HK-2 (cell line): ENCODE results near the gene OBSL1.
A peak's percentile ranks its signal among the peaks of the same experiment; 100 is the strongest.

ENCODE experiments used
- DNase-seq: peaks from one replicate; pipeline ENCODE4 v3.0.0-alpha.2; 2018; ENCODE audit not compliant: unreplicated experiment

The OBSL1 gene

DNA sequence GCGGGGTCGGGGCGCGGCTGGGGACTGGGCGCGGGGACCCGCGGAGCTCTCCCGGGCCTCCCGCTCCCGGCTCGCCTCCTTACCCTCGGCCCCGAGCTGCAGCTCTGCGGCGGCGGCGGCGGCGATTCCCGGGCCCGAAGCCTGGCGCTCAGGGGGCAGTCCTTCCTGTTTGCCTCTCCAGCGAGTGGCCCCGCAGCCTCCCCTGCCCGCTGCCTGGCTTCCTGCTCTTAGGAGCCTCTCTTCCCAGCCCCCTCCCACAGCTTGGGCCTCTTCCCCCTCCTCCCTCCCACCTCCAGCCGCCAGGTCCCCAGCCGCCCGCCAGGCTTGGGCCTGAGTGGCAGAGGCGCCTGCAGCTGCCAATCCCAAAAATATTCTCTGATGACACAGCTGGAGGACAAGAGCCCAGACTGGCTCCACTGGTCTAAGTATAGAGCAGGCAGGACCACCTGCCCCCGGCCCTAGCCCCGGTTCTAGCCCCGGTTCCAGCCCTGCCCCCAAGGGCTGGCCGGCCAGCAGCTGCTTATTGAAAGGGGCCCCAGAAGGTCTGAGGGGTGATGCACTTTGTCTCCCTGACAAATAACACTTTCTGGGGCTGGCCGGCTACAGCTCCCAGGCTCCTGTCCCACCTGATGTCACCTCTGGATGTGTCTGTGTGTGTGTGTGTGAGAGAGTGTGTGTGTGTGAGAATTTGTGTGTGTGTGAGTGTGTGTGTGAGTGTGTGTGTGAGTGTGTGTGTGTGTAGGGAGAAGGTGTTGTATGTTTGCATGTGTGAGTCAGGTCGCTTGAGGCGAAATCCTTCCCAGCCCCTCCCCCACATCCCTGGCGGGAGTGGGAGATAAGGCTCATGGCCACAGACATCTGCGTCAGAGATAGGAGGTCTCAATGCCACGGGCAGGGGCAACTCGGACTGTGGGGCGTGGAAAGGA lies at the start of gene OBSL1:
OBSL1 (minus strand) TSS at position 229 of the 926 bp plus-strand sequence. CDS start 307 bp downstream, outside the sequence.
- peak; percentile 84 for DNase-seq

DNA sequence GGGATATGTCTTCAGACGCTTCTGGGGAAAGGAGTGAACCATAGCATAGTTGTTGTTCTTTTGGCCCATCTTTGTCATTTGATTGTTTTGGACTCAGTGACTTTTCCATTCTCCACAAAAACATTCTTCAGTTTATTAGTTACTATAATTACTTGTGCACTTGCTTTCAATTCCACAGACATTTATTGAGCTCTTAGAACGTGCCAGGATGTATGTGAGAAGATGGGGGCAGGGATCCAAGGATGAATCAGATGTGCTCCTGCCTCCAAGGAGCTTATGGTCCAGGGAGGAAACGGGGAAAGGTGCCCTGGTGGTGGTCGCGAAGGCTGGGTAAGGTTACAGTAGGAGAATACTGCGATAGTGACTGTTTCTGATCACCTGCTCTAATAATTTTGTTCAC lies 49.2 kb upstream of the OBSL1 start:
- no peak for DNase-seq

DNA sequence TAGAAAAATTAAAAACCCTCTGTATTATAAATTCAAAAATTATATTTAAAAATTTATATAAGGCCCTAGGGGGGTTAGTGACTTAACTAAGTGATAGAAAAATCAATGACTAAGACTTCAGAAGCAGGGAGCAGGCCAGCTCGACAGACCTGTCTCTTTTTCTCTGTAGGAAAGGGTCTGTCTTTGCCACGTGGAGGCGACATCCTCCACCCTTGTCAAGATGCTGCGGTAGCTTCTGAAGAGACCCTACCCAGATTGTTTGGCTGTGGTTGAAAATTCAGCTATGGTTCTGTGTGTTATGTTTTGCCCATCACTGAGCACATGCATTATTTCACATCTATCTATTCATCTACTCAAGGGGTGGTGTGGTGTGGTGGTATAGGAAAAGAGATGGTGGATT lies 47.9 kb upstream of the OBSL1 start:
- DNase-seq: no peak

DNA sequence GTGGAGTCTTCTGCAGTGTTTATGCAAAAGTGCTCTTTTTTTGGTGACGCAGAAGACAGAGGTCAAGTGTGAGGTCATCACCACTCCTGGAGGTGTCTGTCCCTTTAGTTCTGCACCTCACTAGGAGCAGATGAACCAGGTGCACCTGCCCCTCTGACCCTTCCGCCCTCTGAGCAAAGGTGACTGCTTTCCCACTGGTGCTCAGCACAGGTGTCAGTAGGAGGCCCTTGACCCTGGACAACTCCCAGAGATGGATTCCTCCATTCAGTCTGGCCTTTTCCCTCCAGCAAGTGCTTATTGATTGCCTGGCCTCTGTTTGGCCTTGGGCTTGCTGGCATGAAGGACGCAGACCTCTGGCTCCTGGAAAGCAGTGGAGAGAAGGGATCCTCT lies 47.4 kb upstream of the OBSL1 start:
- no peak for DNase-seq

DNA sequence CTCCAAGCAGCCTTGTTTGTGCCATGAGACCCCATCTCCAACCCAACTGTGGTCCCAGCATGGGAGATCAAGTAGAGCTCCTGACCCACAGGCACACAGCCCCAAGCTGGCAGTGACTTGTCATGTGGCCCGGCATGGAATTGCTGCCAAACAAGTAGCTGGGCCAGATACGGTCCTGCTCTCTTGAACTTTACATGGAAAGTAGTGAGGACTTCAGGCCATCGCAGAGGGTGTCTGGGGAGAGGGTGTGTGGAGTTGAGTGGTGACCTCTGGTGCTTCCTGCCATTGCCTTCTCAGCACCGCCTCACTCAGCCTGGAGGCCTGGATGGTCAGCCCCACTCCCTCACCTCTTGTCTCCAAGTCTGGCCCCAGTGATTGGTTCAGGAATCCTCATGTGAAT lies 45.2 kb upstream of the OBSL1 start:
- DNase-seq: no peak

DNA sequence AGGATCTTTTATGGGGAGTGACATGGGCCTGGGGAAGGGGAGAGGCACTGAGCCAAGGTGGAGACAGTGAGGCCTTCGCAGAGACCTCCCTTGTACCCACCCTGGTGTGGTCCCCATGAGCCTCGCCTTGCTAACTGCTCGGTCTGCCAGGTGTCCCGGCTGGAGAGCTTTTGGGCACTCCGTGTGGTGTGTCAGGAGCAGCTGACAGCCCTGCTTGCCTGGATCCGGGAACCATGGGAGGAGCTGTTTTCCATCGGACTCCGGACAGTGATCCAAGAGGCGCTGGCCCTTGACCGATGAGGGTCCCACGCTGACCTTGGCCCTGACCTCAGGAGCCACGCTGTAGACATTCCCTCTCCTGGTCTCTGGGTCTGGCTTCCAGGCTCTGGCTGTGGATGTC lies 44.6 kb upstream of the OBSL1 start:
- no peak for DNase-seq

DNA sequence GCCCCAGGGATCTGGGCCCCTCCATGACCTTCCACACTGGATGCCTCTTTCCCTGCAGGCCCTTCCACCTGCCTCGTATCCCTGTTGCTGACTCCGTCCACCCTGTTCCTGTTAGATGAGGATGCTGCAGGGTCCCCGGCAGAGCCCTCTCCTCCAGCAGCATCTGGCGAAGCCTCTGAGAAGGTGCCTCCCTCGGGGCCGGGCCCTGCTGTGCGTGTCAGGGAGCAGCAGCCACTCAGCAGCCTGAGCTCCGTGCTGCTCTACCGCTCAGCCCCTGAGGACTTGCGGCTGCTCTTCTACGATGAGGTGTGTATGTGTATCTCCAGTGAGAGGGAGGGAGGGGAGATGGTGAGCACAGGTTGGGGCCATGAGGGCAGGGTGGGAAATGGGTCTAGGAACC lies 43.7 kb upstream of the OBSL1 start:
- no peak for DNase-seq

DNA sequence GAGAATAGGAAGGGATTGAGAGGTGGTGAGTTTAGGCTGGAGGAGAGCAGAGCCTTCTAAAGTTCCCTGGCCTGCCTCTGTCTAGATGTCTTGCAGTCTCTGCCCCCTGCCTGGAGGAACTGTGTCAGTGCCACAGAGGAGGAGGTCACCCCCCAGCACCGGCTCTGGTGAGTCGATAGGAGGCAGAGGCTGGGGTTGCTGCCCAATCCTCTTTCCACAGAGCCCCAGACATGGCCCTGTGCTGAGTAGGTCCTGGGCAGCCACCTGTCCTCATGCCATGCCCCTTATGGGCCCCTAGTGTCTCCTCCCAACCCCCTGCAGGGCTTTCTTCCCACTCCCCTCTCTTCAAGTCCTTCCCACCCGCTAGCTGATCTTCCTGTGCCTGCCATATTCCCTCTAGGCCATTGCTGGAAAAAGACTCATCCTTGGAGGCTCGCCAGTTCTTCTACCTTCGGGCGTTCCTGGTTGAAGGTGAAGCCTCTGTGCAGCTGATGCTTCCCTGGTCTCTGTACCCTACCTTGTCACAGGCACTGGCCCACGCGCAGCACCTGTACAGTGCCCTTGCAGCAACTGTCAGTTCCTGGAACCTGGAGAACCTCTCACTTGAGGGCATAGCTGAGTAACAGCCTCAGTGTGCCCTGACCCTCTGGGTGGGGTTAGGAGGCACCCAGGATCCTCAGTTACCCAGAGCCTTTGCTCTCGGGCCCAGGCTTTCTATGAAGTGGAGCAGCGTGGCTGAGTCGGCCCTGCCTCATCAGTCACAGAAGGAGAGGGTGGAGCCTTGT lies 42.9 kb upstream of the OBSL1 start:
- no peak for DNase-seq

DNA sequence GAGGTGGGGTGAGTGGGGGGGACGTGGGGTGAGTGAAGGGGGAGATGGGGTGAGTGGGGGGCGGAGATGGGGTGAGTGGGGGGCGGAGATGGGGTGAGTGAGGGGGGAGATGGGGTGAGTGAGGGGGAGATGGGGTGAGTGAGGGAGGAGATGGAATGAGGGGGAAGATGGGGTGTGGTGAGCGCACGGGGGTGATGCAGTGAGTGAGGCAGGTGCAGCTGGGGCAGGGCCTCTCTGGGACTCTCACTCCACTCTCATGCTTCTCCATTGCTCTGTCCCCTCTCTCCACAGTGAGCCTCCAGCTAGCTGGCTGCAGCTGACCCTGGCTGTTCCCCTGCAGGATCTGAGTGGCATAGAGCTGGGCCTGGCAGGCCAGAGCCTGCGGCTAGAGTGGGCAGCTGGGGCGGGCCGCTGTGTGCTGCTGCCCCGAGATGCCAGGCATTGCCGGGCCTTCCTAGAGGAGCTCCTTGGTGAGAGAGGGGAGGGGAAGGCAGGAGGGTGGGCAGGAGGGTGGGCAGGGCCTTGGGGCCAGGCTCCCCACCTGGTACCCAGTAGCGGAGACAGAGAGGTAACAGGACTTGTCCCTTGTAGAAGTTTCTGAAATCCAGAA lies 42.2 kb upstream of the OBSL1 start:
- DNase-seq: no peak

DNA sequence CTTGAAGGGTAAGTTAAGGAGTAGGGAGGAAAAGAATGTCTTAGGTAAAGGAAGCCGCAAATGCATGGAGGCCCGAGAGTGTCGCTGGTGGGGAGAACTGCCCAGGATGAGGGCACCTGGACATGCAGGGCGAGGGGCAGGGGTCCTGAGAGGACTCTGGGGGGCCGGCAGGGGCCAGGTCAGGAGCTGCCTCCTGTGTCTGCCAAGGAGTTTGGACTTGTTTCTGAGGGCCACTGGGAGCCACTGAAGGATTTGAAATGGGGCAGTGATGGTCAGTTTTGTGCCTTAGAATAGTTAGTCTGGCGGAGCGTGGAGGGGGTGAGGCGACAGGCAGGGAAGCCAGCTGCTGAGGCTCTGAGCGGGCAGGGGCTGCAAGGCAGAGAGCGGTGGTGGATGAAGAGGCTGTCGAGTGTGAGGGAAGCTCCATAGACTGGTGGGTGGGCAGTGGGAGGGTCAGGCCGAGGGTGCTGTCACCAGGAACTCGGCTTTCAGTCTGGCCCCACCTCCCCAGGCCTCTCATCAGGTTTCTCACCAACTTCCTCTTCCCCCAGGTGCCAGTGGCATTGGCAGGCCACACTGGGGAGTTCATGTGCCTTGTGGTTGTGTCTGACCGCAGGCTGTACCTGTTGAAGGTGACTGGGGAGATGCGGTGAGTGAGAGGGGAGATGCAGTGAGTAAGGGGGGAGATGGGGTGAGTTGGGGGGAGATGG lies 41.4 kb upstream of the OBSL1 start:
- no peak for DNase-seq

DNA sequence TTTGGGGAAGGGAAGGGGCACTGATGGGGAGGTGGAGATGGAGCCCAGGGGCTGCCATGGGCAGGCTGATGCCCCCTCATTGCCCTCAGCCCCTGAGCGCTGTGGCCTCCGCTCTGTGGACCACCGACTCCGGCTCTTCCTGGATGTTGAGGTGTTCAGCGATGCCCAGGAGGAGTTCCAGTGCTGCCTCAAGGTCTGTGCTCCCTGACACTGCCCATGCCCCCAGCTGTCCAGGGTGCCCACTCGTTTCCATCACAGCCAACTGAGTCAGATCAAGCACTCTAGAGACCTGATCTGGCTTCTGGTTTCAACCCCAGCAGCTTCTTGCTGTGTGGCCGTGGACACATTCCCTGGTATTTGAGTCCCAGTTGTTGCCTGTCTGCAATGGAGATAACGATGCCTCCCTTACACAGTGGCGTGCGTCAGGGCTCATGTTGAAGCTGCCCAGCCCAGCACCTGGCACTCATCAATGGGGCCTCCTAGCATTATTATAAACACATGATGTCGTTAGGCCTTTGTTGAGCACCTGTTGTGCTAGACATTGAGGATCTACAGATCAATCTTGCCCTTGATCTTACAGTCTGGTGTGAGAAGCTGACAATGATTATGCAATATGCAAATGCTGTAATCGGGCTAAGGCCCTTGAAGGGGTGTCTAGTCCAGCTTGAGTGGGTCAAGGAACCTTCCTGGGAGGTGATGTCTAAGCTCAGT lies 40.7 kb upstream of the OBSL1 start:
- DNase-seq: no peak

DNA sequence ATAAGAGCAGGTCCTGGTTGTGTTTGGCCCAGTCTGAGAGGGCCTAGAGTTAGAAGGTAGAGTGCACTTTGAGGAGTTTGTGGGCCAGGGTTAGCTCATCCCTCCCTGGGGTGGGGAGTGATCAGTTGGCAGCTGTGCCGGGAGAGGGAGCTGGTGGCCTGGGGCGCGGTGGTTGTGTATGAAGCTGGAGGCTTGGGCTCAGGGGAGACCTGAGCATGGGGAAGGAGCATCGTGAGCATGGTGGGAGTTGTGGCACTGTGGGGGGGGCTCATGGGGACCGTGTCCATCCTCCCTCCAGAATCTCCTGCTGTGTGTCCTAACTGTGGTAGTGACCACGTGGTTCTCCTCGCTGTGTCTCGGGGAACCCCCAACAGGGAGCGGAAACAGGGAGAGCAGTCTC lies 40.0 kb upstream of the OBSL1 start:
- DNase-seq: no peak

DNA sequence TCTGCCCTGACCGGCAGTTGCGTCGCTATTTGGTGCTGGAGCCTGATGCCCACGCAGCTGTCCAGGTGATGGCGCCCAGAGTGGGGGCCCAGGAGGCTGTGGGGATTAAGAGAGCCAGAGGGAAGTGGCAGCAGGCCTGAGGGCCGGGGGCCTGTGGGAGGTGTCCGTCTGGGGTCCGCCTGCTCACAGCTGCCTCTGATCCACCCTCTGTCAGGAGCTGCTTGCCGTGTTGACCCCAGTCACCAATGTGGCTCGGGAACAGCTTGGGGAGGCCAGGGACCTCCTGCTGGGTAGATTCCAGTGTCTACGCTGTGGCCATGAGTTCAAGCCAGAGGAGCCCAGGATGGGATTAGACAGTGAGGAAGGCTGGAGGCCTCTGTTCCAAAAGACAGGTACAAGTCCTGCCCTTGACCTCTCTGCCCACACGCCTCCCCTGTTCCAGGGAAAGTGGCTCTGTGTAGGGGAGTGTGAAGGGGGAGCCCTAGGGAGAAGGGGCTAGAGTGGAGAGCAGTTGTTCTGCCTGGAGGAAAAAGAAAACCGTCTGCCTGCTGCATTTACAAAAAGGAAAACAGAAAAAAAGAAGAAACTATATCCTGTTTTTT lies 37.9 kb upstream of the OBSL1 start:
- no peak for DNase-seq

DNA sequence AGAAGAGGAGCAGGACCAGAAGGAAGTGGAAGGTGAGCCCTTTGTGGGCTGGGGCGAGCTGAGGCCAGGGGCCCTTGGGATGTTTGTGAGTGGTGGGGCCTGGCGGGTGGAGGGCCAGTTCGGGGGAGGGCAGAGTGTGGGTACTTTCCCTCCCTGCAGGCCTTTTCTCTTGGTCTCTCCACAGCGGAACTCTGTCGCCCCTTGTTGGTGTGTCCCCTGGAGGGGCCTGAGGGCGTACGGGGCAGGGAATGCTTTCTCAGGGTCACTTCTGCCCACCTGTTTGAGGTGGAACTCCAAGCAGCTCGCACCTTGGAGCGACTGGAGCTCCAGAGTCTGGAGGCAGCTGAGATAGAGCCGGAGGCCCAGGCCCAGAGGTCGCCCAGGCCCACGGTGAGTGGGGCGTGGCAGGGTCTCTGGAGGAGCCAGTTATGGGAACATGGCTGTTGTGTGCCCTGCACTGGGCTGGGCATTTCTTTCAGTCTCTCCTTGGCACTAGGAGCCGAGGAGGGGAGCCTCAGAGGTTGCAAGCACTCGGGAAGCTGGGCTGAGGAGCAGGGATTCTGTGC lies 37.1 kb upstream of the OBSL1 start:
- no peak for DNase-seq

DNA sequence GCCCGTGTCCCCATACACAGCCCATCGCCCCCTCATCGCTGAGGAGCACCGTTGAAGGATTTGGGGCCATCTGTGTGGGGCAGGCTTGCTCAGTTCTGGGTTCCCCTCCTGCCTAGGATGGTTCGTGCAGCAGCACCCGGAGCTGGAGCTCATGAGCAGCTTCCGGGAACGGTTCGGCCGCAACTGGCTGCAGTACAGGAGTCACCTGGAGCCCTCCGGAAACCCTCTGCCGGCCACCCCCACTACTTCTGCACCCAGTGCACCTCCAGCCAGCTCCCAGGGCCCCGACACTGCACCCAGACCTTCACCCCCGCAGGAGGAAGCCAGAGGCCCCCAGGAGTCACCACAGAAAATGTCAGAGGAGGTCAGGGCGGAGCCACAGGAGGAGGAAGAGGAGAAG lies 36.6 kb upstream of the OBSL1 start:
- no peak for DNase-seq

DNA sequence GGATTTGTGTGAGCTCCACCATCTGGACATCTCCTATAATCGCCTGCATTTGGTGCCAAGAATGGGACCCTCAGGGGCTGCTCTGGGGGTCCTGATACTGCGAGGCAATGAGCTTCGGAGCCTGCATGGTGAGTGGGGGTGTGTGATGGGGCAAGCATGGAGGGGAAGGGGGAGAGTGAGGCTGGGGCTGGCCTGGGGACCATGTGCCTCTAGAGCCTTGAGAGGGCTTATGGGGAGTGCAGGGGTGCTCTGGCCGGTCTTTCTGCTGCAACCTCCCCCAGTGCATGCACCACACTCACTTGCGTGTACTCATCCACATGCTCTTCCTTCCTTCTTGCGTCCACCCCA lies 34.2 kb upstream of the OBSL1 start:
- no peak for DNase-seq

DNA sequence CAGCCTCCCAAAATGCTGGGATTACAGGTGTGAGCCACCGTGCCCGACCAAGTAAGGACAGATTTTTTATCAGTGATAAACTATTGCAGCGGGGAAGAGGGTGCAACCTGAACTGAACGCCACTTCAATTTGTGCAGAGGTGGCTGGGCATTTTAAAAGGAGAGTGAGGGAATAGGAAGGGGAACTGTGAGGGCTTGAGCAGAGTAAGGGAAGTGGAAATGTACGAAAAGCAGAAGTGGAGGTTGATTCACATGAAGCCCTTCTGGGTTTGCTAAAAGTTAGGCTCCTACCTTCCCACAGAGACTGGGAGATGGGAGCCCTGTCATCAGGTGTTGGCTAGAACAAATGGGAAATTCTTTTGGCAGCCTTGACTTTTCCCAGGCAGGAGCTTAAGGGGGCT lies 32.4 kb upstream of the OBSL1 start:
- DNase-seq: no peak

DNA sequence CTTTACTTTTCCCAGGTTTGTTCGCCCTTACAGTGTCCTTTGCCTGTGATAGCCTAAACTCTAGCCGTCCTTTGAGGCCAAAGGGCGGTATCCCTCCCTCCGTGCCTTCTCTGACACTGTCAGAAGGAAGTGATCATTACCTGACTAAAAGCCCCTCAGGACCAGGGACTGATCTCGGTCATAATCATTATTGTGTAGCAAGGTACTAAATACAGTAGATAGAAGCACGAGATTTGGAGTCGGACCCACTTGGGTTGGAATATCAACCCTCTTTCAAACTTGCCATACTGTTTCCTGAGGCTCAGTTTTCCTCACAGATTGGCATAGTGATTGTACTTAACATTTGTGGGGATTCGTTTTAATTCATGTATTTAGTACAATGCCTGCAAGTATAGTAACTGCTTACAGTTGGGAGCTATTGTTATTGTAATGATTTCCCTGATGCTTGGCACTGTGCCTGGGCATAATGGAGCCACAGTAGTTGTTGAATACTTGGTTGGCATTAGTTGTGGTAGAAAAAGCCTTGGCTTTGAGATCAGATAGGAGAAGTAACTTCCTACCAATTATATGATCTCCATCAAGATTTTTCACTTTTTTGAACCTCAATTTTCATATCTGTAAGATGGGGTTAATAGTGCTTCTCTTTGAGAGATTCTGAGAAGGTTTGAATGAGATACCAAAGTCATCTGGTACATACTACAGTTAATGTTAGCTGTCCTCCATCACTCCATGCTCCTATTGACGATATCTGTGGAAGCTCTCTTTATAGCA lies 27.2 kb upstream of the OBSL1 start:
- no peak for DNase-seq

DNA sequence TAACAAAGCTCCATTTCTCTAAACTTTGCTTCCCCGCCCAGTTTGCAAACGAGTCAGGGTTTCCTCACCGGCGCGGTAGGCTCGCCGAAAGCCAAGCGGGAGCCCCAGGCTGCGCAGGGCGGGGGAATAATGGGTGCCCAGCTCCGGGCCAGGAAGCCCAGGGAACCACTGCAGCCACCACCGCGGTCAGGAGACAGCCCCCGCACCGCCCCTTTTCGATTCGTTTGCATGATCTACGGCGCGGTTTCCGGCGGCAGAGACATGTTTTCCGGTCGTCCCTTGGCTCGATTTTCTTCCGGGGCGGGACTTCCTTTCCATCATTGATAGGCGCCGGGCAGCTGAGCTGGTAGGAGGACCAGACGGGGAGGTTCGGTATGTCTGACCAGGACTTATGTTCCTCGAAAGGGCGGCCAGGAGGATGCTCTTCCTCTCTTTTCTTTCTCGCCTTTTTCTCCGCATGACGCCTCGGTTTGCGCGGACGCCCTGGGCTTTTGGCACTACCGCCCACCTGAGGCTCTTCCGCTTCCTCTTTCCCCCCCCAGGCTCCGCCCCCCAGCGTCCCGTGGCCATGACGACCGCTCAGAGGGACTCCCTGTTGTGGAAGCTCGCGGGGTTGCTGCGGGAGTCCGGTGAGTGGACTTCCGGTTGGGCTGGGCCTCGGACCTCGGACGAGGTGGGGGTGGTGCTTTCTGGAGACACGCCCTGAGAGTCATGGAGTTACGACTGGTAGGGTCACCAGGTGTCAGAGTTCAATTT lies 26.4 kb upstream of the OBSL1 start, which contains the start of gene STK11IP:
STK11IP (plus strand) TSS at position 306 of the 756 bp plus-strand sequence; CDS start at position 569, 263 bp downstream.
- peak; percentile 97 for DNase-seq
